ENCODE results near the gene OCSTAMP.

Gene OCSTAMP

GRCh38 chr20:46576774-46577395 lies 26.4 kb upstream of the OCSTAMP start:
- no peak overlapping the region for H3K4me3 ChIP-seq (ENCODE audit: low read length)
- no peak overlapping the region for H3K4me2 ChIP-seq (ENCODE audit: low read depth, low read length)
- no peaks in the 10 kb centered on the region for H3K9me3 ChIP-seq (replicated peaks; ENCODE audit: insufficient read depth, low read length)
- no peak overlapping the region for H3K27ac ChIP-seq (ENCODE audit: low read length)
- H3K79me2 ChIP-seq (ENCODE audit: low read length), result no peaks in the 10 kb centered on the region
- no peaks in the 10 kb centered on the region for H3F3A ChIP-seq (ENCODE audit: insufficient read depth, low read length)
- H2AFZ ChIP-seq (ENCODE audit: low read length), result no peak overlapping the region
- H3K9me2 ChIP-seq (replicated peaks; ENCODE audit: insufficient read depth, low read length), result no peaks in the 10 kb centered on the region
- TF ChIP-seq EZH2phosphoT487 (IDR thresholded peaks at IDR 0.05; ENCODE audit: low read length), result no peak
- no peaks in the 10 kb centered on the region for H3K36me3 ChIP-seq (replicated peaks; ENCODE audit: insufficient read depth, low read length)
- no peak overlapping the region for H3K9ac ChIP-seq (ENCODE audit: low read length)
- DNase-seq, result no peak
- no peaks in the 10 kb centered on the region for H3K27me3 ChIP-seq (replicated peaks; ENCODE audit: insufficient read depth, low read length)
- no peaks in the 10 kb centered on the region for H4K20me1 ChIP-seq (ENCODE audit: insufficient read depth, low read length)
- no peaks in the 10 kb centered on the region for H3K4me1 ChIP-seq (ENCODE audit: low read length)

GRCh38 chr20:46575937-46576461 lies 25.5 kb upstream of the OCSTAMP start:
- no peaks in the 10 kb centered on the region for H3K36me3 ChIP-seq (replicated peaks; ENCODE audit: insufficient read depth, low read length)
- no peak overlapping the region for H3K4me2 ChIP-seq (ENCODE audit: low read depth, low read length)
- DNase-seq, result no peak
- no peak for TF ChIP-seq EZH2 (optimal IDR thresholded peaks at IDR 0.05; ENCODE audit: low read depth, low read length)
- TF ChIP-seq CTCF (IDR thresholded peaks at IDR 0.05; ENCODE audit: low read length), result no peak
- TF ChIP-seq EZH2phosphoT487 (IDR thresholded peaks at IDR 0.05; ENCODE audit: low read length), result no peak
- H3K9ac ChIP-seq (ENCODE audit: low read length), result no peak overlapping the region
- no peak overlapping the region for H3K4me3 ChIP-seq (ENCODE audit: low read length)
- no peaks in the 10 kb centered on the region for H3K4me1 ChIP-seq (ENCODE audit: low read length)
- no peaks in the 10 kb centered on the region for H3F3A ChIP-seq (ENCODE audit: insufficient read depth, low read length)
- no peaks in the 10 kb centered on the region for H4K20me1 ChIP-seq (ENCODE audit: insufficient read depth, low read length)
- no peak overlapping the region for H3K27ac ChIP-seq (ENCODE audit: low read length)
- H3K27me3 ChIP-seq (replicated peaks; ENCODE audit: insufficient read depth, low read length), result no peaks in the 10 kb centered on the region
- H2AFZ ChIP-seq (ENCODE audit: low read length), result no peak overlapping the region
- H3K9me2 ChIP-seq (replicated peaks; ENCODE audit: insufficient read depth, low read length), result no peaks in the 10 kb centered on the region
- H3K79me2 ChIP-seq (ENCODE audit: low read length), result no peaks in the 10 kb centered on the region
- H3K9me3 ChIP-seq (replicated peaks; ENCODE audit: insufficient read depth, low read length), result no peaks in the 10 kb centered on the region

GRCh38 chr20:46575394-46575793 lies 24.9 kb upstream of the OCSTAMP start:
- no peaks in the 10 kb centered on the region for H3K36me3 ChIP-seq (replicated peaks; ENCODE audit: insufficient read depth, low read length)
- no peaks in the 10 kb centered on the region for H3K9me2 ChIP-seq (replicated peaks; ENCODE audit: insufficient read depth, low read length)
- no peaks in the 10 kb centered on the region for H3K9me3 ChIP-seq (replicated peaks; ENCODE audit: insufficient read depth, low read length)
- TF ChIP-seq CTCF (IDR thresholded peaks at IDR 0.05; ENCODE audit: low read length) (no peak), EZH2 (optimal IDR thresholded peaks at IDR 0.05; ENCODE audit: low read depth, low read length) (no peak), EZH2phosphoT487 (IDR thresholded peaks at IDR 0.05; ENCODE audit: low read length) (no peak)
- H3K79me2 ChIP-seq (ENCODE audit: low read length), result no peaks in the 10 kb centered on the region
- H3K27me3 ChIP-seq (replicated peaks; ENCODE audit: insufficient read depth, low read length), result no peaks in the 10 kb centered on the region
- DNase-seq, result no peak
- H3F3A ChIP-seq (ENCODE audit: insufficient read depth, low read length), result no peaks in the 10 kb centered on the region
- no peaks in the 10 kb centered on the region for H3K4me1 ChIP-seq (ENCODE audit: low read length)
- no peak overlapping the region for H3K4me3 ChIP-seq (ENCODE audit: low read length)
- no peak overlapping the region for H3K4me2 ChIP-seq (ENCODE audit: low read depth, low read length)
- no peaks in the 10 kb centered on the region for H4K20me1 ChIP-seq (ENCODE audit: insufficient read depth, low read length)
- no peak overlapping the region for H3K9ac ChIP-seq (ENCODE audit: low read length)
- H2AFZ ChIP-seq (ENCODE audit: low read length), result no peak overlapping the region
- no peak overlapping the region for H3K27ac ChIP-seq (ENCODE audit: low read length)

Measured in MM.1S (cell line).